ENCODE data around the gene PRRT2. TPM values are rescaled to one million over a fixed set of nuclear protein-coding genes. Genes with fewer than 3 reads are reported as not detected.
A peak's percentile ranks its signal among the peaks of the same experiment; 100 is the strongest.

PRRT2 gene
- total RNA-seq, 1 donor from 2014 or later: 3.0 TPM

GRCh38 chr16:29835926-29836325 lies 23.9 kb downstream of the PRRT2 start:
- DNase-seq: no peak

- DNase-seq: no peak
Measured at GRCh38 chr16:29836623-29837022, 24.6 kb downstream of the PRRT2 start.

- no peak for DNase-seq
Measured at GRCh38 chr16:29837841-29838240, 25.8 kb downstream of the PRRT2 start.

- DNase-seq: no peak
Measured at GRCh38 chr16:29839822-29840221, 27.8 kb downstream of the PRRT2 start.

- DNase-seq: no peak
Measured at GRCh38 chr16:29840240-29840639, 28.2 kb downstream of the PRRT2 start.

GRCh38 chr16:29841631-29842030 lies 29.6 kb downstream of the PRRT2 start:
- DNase-seq: no peak

- DNase-seq: no peak
Measured at GRCh38 chr16:29842732-29843346, 30.8 kb downstream of the PRRT2 start.

- no peak for DNase-seq
Measured at GRCh38 chr16:29843931-29844330, 31.9 kb downstream of the PRRT2 start.

GRCh38 chr16:29844575-29845331 lies 32.8 kb downstream of the PRRT2 start:
- DNase-seq: no peak

- DNase-seq: no peak
Measured at GRCh38 chr16:29845656-29846055, 33.7 kb downstream of the PRRT2 start.

GRCh38 chr16:29848420-29849297 lies 36.7 kb downstream of the PRRT2 start:
- DNase-seq: peak; percentile 68

- no peak for DNase-seq
Measured at GRCh38 chr16:29849505-29849904, 37.5 kb downstream of the PRRT2 start.

- DNase-seq: no peak
Measured at GRCh38 chr16:29850998-29851397, 39.0 kb downstream of the PRRT2 start.

GRCh38 chr16:29852654-29853053 lies 40.7 kb downstream of the PRRT2 start:
- peak; percentile 26 for DNase-seq

- DNase-seq: no peak
Measured at GRCh38 chr16:29854520-29855100, 42.6 kb downstream of the PRRT2 start.

GRCh38 chr16:29857133-29857760 lies 45.3 kb downstream of the PRRT2 start:
- no peak for DNase-seq

GRCh38 chr16:29858149-29858849 lies 46.3 kb downstream of the PRRT2 start:
- DNase-seq: no peak

GRCh38 chr16:29858974-29859373 lies 47.0 kb downstream of the PRRT2 start:
- no peak for DNase-seq

- no peak for DNase-seq
Measured at GRCh38 chr16:29860218-29860617, 48.2 kb downstream of the PRRT2 start.

- DNase-seq: peak; percentile 16
Measured at GRCh38 chr16:29862383-29862883, 50.4 kb downstream of the PRRT2 start.

Data from tongue (tissue), 2 donors.